Measurements from ENCODE around the gene SORL1. TPM values are rescaled to one million over a fixed set of nuclear protein-coding genes. Genes with fewer than 3 reads are reported as not detected.

SORL1 gene
- total and polyA plus RNA-seq, 2 donors = 7.5 to 53.7 TPM

DNA sequence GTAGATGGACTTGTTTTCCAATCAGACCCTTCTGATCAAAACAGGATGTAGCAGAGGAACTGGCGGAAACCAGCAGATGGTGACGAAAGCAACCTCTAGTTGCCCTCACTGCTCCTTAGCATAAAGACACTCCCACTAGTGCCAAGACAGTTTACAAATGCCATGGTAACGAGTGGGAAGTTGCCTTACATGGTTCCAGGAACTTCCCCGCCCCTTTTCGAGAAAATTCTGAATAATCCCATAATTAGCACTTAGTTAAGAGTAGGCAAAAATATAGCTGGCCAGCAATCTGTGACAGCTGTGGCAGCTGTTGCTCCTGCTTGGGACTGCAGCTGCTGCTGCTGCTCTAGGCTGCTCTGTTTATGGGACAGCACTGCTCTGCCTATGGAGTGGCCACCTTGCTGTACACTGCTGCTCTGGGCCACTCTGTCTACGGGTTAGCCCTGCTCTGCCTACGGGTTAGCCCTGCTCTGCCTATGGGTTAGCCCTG is 33.4 kb upstream of the SORL1 start:
- Histone ChIP-seq H3K4me1 (ENCODE audit: insufficient read depth) (no peaks in the 10 kb centered on the region), H3K27ac (ENCODE audit: low read depth) (no peak overlapping the region), H3K36me3 (ENCODE audit: insufficient read depth) (no peaks in the 10 kb centered on the region), H3K4me3 (ENCODE audit: low read depth, low read length) (no peak overlapping the region)
- 85% methylated on average over 7 of the region's 7 CpGs for WGBS
- DNase-seq (ENCODE audit: extremely low spot score) = no peak

DNA sequence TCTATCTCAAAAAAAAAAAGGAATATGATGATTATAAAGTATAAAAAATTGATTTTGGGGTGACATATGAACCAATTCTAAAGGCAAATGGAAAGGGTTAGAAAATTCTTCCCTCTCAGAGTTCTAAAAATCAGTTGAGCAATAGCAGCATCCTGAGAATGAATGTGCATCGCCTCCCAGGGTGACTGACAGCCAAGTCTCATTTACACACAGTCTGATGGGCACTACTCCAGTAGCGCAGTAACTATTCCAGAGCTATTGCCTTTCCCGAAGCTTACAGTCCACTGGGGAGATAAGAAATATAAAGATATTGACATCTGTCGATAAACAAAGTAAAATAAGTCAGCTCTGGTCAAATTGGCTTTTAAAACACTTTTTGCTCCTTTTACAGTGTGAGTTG is 32.3 kb upstream of the SORL1 start:
- H3K4me1 ChIP-seq (ENCODE audit: insufficient read depth) = no peaks in the 10 kb centered on the region
- H3K27ac ChIP-seq (ENCODE audit: low read depth) = no peak overlapping the region
- H3K36me3 ChIP-seq (ENCODE audit: insufficient read depth) = no peaks in the 10 kb centered on the region
- H3K4me3 ChIP-seq (ENCODE audit: low read depth, low read length) = no peak overlapping the region
- DNase-seq (ENCODE audit: extremely low spot score) = no peak
- 77% methylated on average over 4 of the region's 4 CpGs for WGBS

DNA sequence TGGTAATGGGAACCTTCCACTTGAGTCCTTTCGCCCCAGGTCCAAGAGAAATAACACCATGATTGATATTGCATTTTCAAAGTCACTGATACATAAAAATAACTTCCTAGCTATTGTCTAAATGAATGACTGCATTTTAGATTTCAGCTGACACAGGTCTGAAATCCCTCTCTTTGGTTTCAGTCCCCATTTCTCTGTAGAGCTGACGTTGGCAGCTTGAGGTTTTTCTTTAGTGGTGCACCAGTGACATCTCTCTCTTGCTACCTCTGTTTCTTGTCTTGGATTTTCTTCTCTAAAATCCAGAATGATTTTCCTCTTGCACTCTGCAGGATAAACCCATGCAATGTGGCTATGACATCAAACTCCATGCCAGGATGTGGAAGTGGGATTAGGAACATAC is 31.7 kb upstream of the SORL1 start:
- Histone ChIP-seq H3K4me1 (ENCODE audit: insufficient read depth) (no peaks in the 10 kb centered on the region), H3K4me3 (ENCODE audit: low read depth, low read length) (no peak overlapping the region), H3K36me3 (ENCODE audit: insufficient read depth) (no peaks in the 10 kb centered on the region), H3K27ac (ENCODE audit: low read depth) (no peak overlapping the region)
- WGBS = 91% methylated on average over 2 of the region's 2 CpGs
- no peak for DNase-seq (ENCODE audit: extremely low spot score)

DNA sequence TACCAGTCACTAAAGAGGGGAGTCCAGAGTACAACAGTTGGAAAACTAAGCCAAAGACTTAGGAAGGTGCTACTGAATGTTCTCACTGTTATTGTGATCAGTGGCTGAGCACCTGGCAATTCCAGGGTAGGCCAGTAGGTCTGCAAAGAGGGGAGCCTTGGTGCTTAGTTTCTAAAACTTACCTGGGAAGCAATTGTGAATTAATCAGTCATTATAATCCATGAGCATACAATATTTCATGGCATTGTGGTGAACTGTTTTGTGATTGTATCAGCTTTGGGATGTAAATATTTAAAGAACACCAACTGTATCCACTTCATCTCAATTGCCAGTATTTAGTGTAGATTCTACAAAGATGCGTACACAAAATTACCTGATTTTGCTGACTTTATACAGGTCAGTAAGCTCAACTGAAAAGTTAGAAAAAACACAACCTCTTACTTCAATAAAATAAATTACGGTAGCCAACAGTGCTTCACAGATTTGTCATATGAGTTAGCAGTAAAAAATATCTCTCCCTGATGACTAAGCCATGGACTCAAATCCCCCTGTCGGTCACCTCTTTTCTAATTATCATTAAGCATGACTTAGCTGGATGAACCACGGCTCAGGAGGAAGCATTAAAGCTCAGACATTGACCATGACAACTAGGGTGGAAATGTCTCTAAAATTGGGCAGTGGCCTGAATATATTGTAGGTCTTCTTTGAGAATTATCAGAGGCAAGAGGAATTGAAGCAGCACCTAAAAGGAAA is 30.8 kb upstream of the SORL1 start:
- no peak overlapping the region for H3K27ac ChIP-seq (ENCODE audit: low read depth)
- no peak overlapping the region for H3K4me3 ChIP-seq (ENCODE audit: low read depth, low read length)
- no peaks in the 10 kb centered on the region for H3K4me1 ChIP-seq (ENCODE audit: insufficient read depth)
- no peaks in the 10 kb centered on the region for H3K36me3 ChIP-seq (ENCODE audit: insufficient read depth)
- 80% methylated on average over 4 of the region's 4 CpGs for WGBS
- DNase-seq (ENCODE audit: extremely low spot score) = no peak

DNA sequence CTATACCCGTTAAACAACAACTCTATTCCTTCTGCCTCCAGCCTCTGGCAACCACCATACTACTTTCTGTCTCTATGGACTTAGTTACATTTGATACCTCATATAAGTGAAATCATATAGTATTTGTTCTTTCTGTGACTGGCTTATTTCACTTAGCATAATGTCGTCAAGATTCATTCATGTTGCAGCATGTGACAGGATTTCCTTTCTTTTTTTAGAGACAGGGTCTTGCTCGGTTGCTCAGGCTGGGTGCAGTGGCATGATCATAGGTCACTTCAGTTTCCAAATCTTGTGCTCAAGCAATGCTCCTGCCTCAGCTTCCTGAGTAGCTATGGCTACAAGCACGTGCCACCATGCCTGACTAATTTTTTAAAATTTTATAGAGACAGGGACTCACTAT is 29.4 kb upstream of the SORL1 start:
- no peak overlapping the region for H3K27ac ChIP-seq (ENCODE audit: low read depth)
- H3K4me1 ChIP-seq (ENCODE audit: insufficient read depth) = no peaks in the 10 kb centered on the region
- no peak overlapping the region for H3K4me3 ChIP-seq (ENCODE audit: low read depth, low read length)
- H3K36me3 ChIP-seq (ENCODE audit: insufficient read depth) = no peaks in the 10 kb centered on the region
- WGBS = 66% methylated on average over 4 of the region's 4 CpGs
- no peak for DNase-seq (ENCODE audit: extremely low spot score)

DNA sequence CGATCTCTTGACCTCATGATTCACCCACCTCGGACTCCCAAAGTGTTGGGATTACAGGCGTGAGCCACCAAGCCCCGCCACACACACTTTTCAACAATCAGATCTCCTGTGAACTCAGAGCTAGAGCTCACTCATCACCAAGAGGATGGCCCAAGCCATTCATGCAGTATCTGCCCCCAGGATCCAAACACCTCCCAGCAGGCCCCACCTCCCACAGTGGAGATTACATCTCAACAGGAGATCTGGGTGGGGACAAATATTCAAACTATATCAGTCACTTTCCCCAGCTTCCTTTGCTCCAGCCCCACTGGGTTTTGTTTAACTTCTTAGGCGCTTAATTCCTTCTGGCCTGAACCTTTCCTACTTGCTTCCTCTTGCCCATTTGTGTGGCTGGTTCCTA is 26.3 kb upstream of the SORL1 start:
- 95% methylated on average over 5 of the region's 5 CpGs for WGBS
- Histone ChIP-seq H3K36me3 (ENCODE audit: insufficient read depth) (no peaks in the 10 kb centered on the region), H3K4me1 (ENCODE audit: insufficient read depth) (no peaks in the 10 kb centered on the region)

DNA sequence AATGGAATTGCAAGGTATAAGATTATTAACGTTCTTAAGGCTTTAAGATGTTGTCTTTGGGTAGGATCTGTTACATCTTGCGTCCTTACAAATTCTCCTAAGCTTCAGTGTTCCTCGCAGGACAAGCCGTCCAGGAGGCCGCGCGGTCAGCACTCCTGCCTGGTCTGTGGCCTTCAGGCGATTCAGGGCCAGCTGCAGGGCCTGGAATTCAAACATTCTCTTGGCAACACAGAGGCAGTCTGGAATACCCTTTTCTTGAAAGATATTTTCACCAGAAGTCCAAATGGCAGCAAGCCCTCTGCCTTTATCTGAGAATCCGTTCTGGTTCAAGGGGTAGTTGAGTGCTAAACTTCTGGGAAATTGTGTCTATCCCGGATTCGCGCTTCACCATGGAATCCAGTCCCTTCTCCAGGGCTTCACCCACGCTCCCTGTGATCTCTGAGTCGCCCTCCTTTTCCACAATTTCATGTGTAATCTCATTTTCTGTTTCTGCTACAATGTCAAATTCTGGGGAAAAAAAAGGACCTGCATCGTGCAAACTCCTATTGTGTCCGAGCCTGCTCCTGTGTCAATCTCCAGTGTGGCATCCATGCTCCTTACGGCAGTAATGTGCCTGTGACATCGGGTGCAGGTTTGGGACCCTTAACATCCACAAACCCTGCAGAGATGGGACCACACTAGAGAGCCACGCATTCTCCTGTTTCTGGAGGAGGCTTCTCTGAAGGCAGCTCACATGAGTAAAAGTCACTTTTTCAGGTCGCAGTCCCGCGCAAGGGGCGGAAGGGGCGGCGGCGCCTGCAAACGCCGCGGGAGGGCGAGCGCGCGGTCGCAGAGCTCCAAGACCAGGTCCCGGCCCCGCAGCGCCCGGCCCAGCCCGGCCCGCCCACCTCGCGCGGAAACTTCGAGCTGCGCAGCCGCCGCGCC is 25.4 kb upstream of the SORL1 start:
- WGBS = 26% methylated on average over 48 of the region's 48 CpGs
- no peak for DNase-seq (ENCODE audit: extremely low spot score)
- no peaks in the 10 kb centered on the region for H3K4me1 ChIP-seq (ENCODE audit: insufficient read depth)
- H3K27ac ChIP-seq (ENCODE audit: low read depth) = no peak overlapping the region
- peak overlapping the region; percentile 24 for H3K4me3 ChIP-seq (ENCODE audit: low read depth, low read length)
- H3K36me3 ChIP-seq (ENCODE audit: insufficient read depth) = no peaks in the 10 kb centered on the region

More for the DNA sequence above, 26.3 kb upstream of the SORL1 start:
- Histone ChIP-seq H3K27ac (ENCODE audit: low read depth) (no peak overlapping the region), H3K4me3 (ENCODE audit: low read depth, low read length) (no peak overlapping the region)
- DNase-seq (ENCODE audit: extremely low spot score) = no peak

DNA sequence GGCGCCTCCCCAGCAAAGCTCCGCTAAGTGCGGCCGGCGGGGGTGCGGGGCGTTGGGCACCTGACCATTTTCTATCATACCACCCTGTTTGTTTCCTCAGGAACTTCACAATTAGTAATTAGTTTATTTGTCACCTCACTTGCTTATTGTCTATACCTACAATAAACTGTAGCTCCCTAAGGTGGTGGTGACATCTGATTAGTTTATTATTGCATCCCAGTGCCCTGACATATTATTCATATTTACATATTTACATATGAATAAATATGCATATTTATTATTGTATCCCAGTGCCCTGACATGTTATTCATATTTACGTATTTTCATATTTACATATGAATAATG is 24.7 kb upstream of the SORL1 start:
- peak overlapping the region; percentile 24 for H3K4me3 ChIP-seq (ENCODE audit: low read depth, low read length)
- 12% methylated on average over 8 of the region's 8 CpGs for WGBS

DNA sequence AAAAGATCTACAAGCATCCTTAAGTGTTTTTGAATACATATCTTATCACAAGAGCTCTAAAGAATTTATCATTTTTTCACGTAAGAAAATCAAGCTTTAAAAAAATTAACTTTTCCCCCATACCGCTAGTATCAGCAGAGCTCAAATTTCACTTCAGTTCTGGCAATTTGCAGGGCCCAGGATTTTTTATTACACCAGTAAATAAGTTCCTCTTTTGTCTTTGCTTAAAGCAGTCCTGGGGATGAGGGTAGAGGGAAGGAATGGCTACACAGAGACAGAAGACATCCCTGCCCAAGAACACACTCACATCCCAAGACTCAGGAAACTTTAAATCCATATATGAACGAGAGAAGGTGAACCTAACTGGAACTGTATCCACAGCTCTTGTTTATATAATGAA is 22.6 kb upstream of the SORL1 start:
- H3K4me3 ChIP-seq (ENCODE audit: low read depth, low read length) = no peak overlapping the region
- H3K27ac ChIP-seq (ENCODE audit: low read depth) = no peak overlapping the region
- WGBS = 46% methylated on average over 3 of the region's 3 CpGs
- no peaks in the 10 kb centered on the region for H3K36me3 ChIP-seq (ENCODE audit: insufficient read depth)
- H3K4me1 ChIP-seq (ENCODE audit: insufficient read depth) = no peaks in the 10 kb centered on the region
- DNase-seq (ENCODE audit: extremely low spot score) = no peak

More for the DNA sequence above, 24.7 kb upstream of the SORL1 start:
- no peak for DNase-seq (ENCODE audit: extremely low spot score)
- H3K4me1 ChIP-seq (ENCODE audit: insufficient read depth) = no peaks in the 10 kb centered on the region
- no peaks in the 10 kb centered on the region for H3K36me3 ChIP-seq (ENCODE audit: insufficient read depth)
- H3K27ac ChIP-seq (ENCODE audit: low read depth) = no peak overlapping the region

DNA sequence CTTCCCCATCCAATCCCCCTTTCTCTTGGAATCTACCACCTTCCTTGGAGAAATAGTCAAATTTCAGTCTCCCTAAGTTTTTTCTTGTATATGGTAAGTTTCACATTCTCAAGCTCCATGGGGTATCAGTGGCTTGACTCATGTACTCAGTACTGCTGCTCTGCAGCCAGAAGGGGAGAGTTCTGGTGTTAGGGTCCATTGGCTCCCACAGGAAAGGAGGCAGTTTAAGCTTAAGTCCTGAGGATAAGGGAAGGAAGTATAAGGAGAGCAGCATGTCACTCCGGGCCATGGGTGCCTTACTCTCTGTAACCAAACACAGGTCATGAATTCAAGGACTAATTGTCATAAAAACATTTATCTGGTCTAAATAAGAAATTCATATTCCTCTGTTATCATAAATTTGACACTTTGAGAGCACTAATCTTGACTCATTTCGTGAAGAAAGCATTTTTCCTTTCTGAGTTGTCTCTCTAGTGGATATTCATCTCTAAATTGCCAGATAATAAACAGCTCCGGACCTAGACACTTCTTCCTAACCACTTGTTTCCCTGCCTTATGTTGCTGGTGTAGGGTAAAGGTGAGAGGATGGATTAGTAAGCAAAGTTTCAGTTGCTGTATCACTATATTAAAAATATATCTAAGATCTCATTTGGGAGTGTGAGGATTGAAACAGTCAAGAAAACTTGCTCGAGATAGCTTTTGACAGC is 20.1 kb upstream of the SORL1 start:
- no peak for DNase-seq (ENCODE audit: extremely low spot score)
- Histone ChIP-seq H3K27ac (ENCODE audit: low read depth) (no peak overlapping the region), H3K4me3 (ENCODE audit: low read depth, low read length) (no peak overlapping the region), H3K36me3 (ENCODE audit: insufficient read depth) (no peaks in the 10 kb centered on the region), H3K4me1 (ENCODE audit: insufficient read depth) (no peaks in the 10 kb centered on the region)
- WGBS = 80% methylated on average over 4 of the region's 4 CpGs

DNA sequence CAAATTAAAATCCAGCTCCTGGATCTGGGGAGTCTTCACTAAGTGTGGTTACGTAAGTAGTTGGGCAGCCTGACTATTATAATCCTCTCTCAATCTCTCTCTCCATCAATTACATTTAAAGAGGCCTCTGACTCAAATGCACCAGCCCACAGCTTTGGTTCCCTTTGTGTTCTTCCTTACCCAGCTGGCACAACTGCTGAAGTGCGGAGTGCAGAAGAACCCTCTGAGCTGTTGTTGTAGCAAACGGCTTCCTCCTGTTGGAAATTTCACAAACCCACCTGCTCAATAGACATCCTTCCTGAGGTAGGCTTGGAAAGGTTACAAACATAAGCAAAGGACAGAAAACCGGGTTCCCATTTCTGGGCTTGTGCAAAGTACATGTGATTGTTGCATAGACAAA is 17.0 kb upstream of the SORL1 start:
- Histone ChIP-seq H3K4me1 (ENCODE audit: insufficient read depth) (no peaks in the 10 kb centered on the region), H3K36me3 (ENCODE audit: insufficient read depth) (no peaks in the 10 kb centered on the region), H3K4me3 (ENCODE audit: low read depth, low read length) (no peak overlapping the region), H3K27ac (ENCODE audit: low read depth) (no peak overlapping the region)
- no peak for DNase-seq (ENCODE audit: extremely low spot score)
- 70% methylated on average over 4 of the region's 4 CpGs for WGBS

DNA sequence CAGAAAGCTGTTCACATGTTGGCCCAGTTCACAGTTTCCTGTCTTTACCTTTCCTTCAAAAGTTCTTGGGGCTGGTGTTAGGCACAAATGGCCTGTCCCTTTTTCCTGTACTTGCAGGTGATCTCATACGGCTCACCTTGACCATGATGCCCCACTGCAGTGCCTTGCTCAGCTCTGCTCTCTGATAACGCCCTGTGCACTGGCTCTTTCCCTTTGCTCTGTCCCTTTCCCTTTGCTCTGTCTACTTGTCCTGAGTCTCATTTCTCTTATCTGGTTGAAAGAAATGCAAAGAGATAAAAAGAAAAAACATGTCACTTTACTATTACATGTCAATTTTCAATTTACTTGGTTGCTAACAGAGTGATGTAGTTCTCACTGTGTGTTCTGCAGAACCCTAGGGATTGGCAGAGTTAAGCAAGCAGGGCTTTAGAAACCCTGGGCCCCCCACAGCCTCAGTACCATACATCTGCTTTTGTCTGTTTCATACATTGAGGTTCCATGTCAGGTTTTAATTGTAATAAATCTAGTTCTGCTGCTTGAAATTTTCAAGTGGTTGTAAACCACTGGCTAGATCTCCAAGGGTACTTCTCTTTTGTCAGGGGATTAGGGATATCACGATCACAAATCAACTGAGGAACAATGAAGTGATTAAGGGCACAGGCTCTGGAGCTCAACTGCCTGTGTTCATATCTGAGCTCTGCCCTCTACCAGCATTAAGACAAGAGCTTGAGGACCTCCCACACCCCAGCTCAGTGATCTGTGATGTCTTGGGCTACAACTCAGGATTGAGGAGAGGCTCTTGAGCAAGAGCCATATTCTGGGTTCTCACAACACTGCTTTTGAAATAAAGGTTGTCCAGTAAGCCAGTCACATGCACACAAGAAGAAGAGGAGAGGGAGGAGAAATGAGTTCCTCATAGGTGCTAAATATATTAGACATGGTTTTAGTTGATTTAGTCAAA is 16.3 kb upstream of the SORL1 start:
- Histone ChIP-seq H3K36me3 (ENCODE audit: insufficient read depth) (no peaks in the 10 kb centered on the region), H3K4me3 (ENCODE audit: low read depth, low read length) (no peak overlapping the region), H3K4me1 (ENCODE audit: insufficient read depth) (no peaks in the 10 kb centered on the region), H3K27ac (ENCODE audit: low read depth) (no peak overlapping the region)
- WGBS = 90% methylated on average over 3 of the region's 3 CpGs
- DNase-seq (ENCODE audit: extremely low spot score) = no peak
